ENCODE results near the gene TGFB1.
A peak's percentile ranks its signal among the peaks of the same experiment; 100 is the strongest.
"Not testable (repeated sequence)": the region's sequence is repeated elsewhere in the genome, so short reads cannot be mapped to it uniquely, and the experiment has no call there.

TGFB1 gene

GRCh38 chr19:41384351-41384750 is 30.6 kb upstream of the TGFB1 start:
- in situ Hi-C loops (cut with HindIII; ENCODE audit: low sequenced_read_pairs), result no loop called here
- no peak for TF ChIP-seq CTCF (IDR thresholded peaks at IDR 0.05; ENCODE audit: low read depth, low read length, missing control alignments)
- DNase-seq (ENCODE audit: low read depth), result no peak
- no peak overlapping the region for H3K4me3 ChIP-seq (ENCODE audit: low read depth, low read length)

GRCh38 chr19:41381536-41381935 is 27.8 kb upstream of the TGFB1 start:
- in situ Hi-C loops (cut with HindIII; ENCODE audit: low sequenced_read_pairs); DNase-seq (ENCODE audit: low read depth); H3K4me3 ChIP-seq (ENCODE audit: low read depth, low read length): not testable (repeated sequence)

GRCh38 chr19:41377977-41378709 is 24.4 kb upstream of the TGFB1 start:
- DNase-seq (ENCODE audit: low read depth), result no peak
- in situ Hi-C loops (cut with HindIII; ENCODE audit: low sequenced_read_pairs), result no loop called here
- TF ChIP-seq CTCF (IDR thresholded peaks at IDR 0.05; ENCODE audit: low read depth, low read length, missing control alignments), result peak; percentile 33
- no peak overlapping the region for H3K4me3 ChIP-seq (ENCODE audit: low read depth, low read length)

- in situ Hi-C loops (cut with HindIII; ENCODE audit: low sequenced_read_pairs), result no loop called here
- H3K4me3 ChIP-seq (ENCODE audit: low read depth, low read length), result peak overlapping the region; percentile 45
- DNase-seq (ENCODE audit: low read depth), result no peak
- no peak for TF ChIP-seq CTCF (IDR thresholded peaks at IDR 0.05; ENCODE audit: low read depth, low read length, missing control alignments)
Measured at GRCh38 chr19:41376998-41377365, 23.3 kb upstream of the TGFB1 start.

GRCh38 chr19:41376241-41376997 is 22.7 kb upstream of the TGFB1 start, which contains the start of gene TMEM91:
Gene TMEM91, plus strand, starts transcription at chr19:41376533. Its CDS starts 1,777 bp downstream, at chr19:41378310.
- TF ChIP-seq CTCF (IDR thresholded peaks at IDR 0.05; ENCODE audit: low read depth, low read length, missing control alignments), result no peak
- H3K4me3 ChIP-seq (ENCODE audit: low read depth, low read length), result peak within 1 kb of the TSS; percentile 45
- no peak for DNase-seq (ENCODE audit: low read depth)
- in situ Hi-C loops (cut with HindIII; ENCODE audit: low sequenced_read_pairs), result no loop called here

- no peak overlapping the region for H3K4me3 ChIP-seq (ENCODE audit: low read depth, low read length)
- DNase-seq (ENCODE audit: low read depth), result peak; percentile 86
- no peak for TF ChIP-seq CTCF (IDR thresholded peaks at IDR 0.05; ENCODE audit: low read depth, low read length, missing control alignments)
- in situ Hi-C loops (cut with HindIII; ENCODE audit: low sequenced_read_pairs), result no loop called here
Measured at GRCh38 chr19:41373993-41374392, 20.3 kb upstream of the TGFB1 start.

- no peak overlapping the region for H3K4me3 ChIP-seq (ENCODE audit: low read depth, low read length)
- in situ Hi-C loops (cut with HindIII; ENCODE audit: low sequenced_read_pairs), result no loop called here
- DNase-seq (ENCODE audit: low read depth), result no peak
- TF ChIP-seq CTCF (IDR thresholded peaks at IDR 0.05; ENCODE audit: low read depth, low read length, missing control alignments), result no peak
Measured at GRCh38 chr19:41372501-41372900, 18.8 kb upstream of the TGFB1 start.

All from astrocyte of the cerebellum (primary cell).